Right renal cortex interstitium (tissue), 3 donors: Measurements from ENCODE around the gene SOX13. TPM values are rescaled to one million over a fixed set of nuclear protein-coding genes. Genes with fewer than 3 reads are reported as not detected.

Experiments
- DNase-seq, 3 donors: peaks; one replicate each; pipeline ENCODE4 v3.0.0-alpha.2; 2013; ENCODE audit warnings: low read depth in 3 of 3, low spot score in 2 of 3
- polyA plus RNA-seq, 3 donors: library from polyadenylated mRNA; unstranded; fragments of 120-200 nt; gene quantifications; one replicate each; pipeline ENCODE4 v1.2.1, GENCODE V29; 2013; ENCODE audit not compliant: insufficient read length in 3 of 3

Gene SOX13
- polyA plus RNA-seq, 3 donors: 37.9 to 40.9 (median 40.6) TPM

DNA sequence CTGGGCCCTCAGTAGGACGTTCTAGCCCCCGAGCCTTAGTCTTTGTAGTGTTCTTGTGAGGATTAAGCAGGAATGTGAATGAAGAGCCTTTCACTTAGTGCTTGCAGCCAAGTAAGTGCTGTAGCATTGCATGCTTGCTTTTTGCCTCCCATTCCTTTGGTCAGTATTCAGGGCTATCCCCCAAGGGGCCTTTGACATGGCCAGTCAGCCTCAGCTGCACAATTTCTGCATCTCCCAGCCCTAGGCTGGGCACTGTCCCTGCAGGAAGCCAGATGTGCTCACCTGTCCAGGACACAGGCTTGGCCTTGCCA, 30.5 kb downstream of the SOX13 start:
- no peak for DNase-seq

DNA sequence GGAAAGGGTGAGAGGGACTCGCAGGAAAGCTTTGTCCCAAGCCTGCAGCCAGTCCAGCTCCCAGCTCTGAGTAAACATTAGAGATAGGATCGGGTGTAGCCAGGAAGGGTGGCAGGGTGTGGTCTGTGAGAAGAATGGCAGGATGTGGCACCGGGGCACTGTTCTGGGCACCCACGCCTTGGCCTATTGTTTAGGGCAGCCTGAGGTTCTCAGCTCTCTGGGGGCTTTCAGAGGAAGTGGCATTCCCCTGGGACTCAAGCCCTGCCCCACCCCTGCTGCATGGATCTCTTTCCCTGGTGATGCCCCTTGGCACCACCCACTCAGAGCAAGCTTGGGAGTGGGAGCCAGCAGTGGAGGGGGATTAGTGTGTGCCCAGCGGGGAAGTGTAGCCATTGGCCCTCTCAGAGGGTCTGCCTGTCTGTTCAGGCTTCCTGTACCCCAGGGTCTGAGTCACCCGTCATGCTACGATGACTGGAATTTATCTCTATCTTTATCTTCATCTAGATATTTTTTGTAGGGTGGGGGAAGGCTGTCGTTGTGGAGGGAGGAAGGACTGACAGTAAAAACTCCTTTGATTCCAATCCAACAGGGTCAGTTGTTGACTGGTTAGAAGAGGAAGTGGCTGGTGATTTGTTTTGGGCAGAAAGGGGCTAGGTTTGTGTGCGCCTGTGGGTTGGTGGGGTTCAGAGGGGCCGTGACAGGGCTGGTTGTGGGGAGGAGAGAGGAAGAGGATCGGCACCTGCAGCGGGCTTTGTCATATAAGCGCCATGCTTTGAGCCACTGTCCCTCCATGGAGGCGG, 31.6 kb downstream of the SOX13 start:
- no peak for DNase-seq

GRCh38 chr1:204105131-204105515, 32.2 kb downstream of the SOX13 start:
- DNase-seq: no peak

DNA sequence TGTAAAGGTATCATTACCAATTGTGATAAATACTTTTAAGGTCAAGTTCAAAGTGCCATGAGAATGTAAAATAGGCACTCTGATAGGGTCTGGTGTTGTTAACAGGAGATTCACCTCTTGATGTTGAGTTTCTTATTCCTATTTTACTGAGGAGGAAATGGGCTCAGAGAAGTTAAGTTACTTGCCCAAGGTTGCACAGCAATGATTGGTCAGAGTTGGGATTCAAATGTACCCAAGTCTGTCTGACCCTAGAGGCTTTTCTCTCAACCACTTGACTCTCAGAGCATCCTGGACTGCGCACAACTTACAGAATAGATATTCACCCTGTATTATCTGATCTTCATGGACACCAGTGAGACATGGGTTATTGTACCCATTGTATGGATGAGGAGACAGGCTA, 33.9 kb downstream of the SOX13 start:
- no peak for DNase-seq

GRCh38 chr1:204107892-204108291, 35.0 kb downstream of the SOX13 start:
- no peak for DNase-seq

DNA sequence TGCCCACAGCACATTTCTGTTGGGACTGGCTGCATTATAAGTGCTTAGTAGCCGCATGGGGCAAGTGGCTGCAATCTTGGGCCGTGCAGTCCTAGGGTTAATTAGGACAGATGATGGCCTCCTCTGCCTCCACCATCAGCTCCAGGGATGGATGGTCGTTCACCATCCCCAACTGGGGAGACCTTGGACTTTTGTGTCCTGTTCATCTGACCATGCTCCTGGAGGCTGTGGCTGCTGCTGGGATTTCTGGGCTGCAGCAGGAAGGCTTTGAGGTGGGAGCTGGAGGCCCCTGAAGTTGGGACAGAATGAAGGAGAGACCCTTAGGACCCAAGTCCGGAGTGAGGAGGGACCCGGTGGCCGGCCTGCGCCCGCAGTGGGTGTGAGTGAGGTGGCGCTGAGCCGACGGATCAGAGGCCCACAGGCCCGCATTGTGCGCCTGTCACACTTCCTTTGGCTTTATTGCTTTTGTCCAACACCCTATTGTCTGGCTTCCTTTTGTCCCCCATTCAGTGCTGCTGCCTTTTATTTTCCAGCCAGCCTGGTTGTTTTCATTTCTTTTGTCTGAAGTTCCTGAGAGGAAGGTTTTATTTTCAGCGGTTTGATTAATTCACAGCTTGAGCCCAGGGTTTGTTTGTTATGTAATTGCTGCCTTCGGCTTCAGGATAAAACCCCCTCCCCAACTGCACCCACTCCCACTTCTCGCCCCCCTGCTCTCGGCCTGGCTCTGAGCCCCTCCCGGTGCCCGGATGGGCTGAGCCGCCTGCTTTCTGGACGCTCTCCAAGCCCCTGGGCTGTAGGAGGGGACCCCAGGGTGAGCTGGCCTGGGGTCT, 35.6 kb downstream of the SOX13 start:
- no peak for DNase-seq

- DNase-seq: no peak
These were observed 38.1 kb downstream of the SOX13 start for GRCh38 chr1:204110894-204111633.

GRCh38 chr1:204112876-204113730, 40.2 kb downstream of the SOX13 start:
- DNase-seq: no peak

GRCh38 chr1:204113896-204114295, 41.0 kb downstream of the SOX13 start:
- DNase-seq: no peak

GRCh38 chr1:204114606-204115005, 41.7 kb downstream of the SOX13 start:
- no peak for DNase-seq

DNA sequence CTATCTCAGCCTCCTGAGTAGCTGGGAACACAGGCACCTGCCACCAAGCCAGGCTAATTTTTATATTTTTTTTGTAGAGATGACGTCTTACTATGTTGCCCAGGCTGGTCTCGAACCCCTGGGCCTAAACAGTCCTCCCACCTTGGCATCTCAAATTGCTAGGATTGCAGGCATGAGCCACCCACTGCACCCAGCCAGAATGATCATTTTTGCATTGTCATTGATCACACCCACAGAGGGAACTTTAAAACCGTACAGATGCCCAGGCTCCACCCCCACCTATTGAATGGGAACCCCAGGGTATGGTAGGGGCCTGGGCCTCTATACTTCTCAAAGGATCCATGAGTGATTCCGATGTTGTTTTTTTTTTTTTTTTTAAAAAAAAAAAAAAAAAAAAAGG, 42.2 kb downstream of the SOX13 start:
- DNase-seq: no peak

GRCh38 chr1:204116539-204116938, 43.6 kb downstream of the SOX13 start:
- DNase-seq: no peak

DNA sequence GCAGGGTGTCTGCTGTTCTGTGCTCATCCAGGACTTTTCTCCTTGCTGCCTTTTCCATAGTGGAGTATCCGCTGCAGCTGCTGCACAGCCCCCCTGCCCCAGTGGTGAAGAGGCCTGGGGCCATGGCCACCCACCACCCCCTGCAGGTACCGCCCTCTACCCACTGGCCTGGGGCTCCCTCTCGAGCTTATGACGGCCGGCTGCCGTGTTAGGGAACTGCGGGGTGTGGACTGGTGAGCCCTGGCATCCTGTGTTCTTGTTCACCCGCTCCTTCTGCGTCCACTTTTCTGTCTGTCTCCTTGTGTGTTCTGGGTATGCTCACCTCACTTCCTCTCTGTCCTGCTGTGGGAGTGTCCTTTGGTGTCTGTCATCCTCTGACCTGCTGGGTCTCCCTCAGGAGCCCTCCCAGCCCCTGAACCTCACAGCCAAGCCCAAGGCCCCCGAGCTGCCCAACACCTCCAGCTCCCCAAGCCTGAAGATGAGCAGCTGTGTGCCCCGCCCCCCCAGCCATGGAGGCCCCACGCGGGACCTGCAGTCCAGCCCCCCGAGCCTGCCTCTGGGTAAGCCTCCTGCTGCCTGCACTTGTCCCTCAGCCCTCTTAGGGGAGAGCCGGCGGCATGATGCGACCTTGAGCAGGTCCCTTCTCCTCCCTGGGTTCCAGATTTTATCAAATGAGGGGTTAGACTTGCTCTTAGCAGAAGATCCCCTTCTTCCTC, 49.1 kb downstream of the SOX13 start:
- no peak for DNase-seq

DNA sequence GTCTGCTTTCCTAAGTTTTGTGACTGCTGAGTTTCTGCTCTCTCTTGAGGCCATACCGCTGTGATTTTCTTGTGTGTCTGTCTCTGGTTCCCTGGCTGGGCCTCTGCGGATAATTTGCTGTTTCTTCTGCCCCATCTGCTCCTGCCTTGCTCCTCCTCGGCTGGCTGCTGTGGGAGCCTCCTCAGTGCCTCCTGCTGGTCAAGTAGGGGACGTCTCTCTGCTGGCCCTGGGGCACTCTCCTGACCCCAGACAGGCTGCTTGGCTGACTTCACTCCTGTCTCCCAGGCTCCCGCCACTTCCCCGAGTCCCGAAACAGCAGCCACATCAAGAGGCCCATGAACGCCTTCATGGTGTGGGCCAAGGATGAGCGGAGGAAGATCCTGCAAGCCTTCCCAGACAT, 50.5 kb downstream of the SOX13 start:
- no peak for DNase-seq

DNA sequence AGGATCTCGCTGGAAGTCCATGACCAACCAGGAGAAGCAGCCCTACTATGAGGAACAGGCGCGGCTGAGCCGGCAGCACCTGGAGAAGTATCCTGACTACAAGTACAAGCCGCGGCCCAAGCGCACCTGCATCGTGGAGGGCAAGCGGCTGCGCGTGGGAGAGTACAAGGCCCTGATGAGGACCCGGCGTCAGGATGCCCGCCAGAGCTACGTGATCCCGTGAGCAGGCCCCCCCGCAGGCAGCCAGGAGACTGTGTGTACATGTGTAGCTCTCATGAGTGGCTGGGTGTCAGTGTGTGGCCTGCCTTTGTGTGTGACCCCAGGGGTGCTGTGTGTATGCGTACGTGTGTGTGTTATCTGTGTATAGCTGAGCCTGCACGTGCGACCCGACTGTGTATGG, 51.7 kb downstream of the SOX13 start:
- no peak for DNase-seq

DNA sequence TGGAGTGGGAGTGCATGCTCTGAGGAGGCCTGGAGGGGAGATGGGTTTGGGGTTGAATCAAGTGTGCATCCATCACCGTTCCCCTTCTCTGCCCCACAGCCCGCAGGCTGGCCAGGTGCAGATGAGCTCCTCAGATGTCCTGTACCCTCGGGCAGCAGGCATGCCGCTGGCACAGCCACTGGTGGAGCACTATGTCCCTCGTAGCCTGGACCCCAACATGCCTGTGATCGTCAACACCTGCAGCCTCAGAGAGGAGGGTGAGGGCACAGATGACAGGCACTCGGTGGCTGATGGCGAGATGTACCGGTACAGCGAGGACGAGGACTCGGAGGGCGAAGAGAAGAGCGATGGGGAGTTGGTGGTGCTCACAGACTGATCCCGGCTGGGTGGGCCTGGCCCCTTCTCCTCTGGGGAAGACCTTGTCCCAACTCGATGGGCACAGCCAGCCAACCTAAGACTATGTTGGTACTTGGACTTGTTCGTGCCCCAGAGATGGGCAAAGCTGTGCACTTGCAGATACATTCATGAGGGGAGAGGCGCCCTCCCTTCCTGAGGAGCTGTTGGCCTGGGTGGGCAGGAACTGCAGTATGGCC, 52.9 kb downstream of the SOX13 start:
- DNase-seq: no peak

DNA sequence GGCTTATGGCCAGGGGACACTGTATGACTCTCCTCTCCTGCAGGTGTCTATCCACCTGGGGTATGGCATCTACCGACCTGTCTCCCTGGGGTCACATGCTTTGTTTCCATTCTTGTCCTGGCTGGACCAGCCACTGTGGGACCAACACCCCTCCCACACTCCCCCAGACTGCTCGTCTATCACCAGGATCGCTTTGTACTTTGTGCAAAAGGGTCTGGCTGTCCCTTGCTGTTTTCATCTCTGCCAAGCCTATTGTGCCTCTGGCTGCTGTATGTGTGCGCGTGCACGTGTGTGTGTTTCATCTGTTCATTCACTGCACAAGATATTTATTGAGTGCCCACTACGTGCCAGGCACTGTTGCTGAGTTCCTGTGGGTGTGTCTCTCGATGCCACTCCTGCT, 53.5 kb downstream of the SOX13 start:
- DNase-seq: no peak

DNA sequence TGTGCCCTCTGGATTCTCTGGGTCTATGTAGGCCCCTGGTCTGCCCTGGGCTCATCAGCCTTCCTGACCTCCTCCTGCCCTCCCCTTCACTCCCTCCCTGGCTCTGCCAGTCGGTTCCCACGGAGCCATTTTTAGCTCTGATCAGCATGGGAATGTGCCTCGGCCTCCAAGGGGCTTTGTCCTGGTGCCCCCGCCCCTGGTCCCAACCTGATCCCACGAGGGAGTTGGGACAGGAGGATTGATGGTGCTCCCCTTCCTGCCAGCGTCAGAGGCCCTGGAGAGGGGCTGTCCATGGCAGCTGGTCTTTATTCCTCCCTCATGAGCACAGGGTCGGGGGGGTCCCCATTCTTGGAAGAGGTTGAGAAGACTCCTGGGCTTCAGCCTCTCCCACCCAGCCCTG, 54.0 kb downstream of the SOX13 start:
- no peak for DNase-seq

DNA sequence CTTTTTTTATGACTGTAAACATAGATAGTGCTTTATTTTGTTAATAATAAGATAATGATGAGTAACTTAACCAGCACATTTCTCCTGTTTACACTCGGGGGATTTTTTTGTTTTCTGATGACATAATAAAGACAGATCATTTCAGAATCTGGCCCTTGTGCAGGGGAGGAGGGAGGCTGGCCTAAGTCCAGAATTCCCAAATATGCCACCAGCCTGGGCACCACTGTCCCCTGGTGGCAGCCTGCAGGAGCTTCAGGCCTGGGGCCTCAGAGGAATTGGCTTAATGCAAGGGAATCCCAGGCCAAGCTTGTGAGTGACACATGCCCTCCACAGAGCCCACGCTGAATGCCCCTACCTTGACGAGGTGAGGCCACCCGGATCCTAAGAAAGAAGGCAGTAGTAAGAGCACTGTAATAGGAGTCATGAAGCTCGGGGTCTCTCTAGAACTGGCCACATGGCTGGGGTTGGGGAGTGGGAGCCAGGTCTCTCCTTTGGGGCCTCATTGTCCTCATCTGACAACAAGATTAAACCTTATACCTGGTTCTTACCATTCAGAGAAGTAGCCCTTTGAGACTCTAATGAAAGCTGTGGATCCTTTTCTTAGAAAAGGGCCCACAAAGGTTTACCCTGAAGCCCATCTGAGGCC, 54.8 kb downstream of the SOX13 start:
- DNase-seq: no peak
